ENCODE results near the gene ARHGEF3. TPM values are rescaled to one million over a fixed set of nuclear protein-coding genes. Genes with fewer than 3 reads are reported as not detected.
"Not testable (repeated sequence)": the region's sequence is repeated elsewhere in the genome, so short reads cannot be mapped to it uniquely, and the experiment has no call there.

ARHGEF3 gene
- total RNA-seq, 1 experiment from 2014 or later: 1.3 TPM

- H3K9me3 ChIP-seq (ENCODE audit: low read depth, low read length, poor library complexity, severe bottlenecking): no peaks in the 10 kb centered on the region
- H3K4me3 ChIP-seq (ENCODE audit: low read depth, low read length, poor library complexity, severe bottlenecking): no peak overlapping the region
- ChIA-PET POLR2A (ENCODE audit: low non-redundant PET) (no interaction called here), CTCF (no interaction called here)
- no peaks in the 10 kb centered on the region for H3K4me1 ChIP-seq (ENCODE audit: insufficient read depth, low read length, poor library complexity, severe bottlenecking)
- DNase-seq (ENCODE audit: low spot score): no peak
- no peaks in the 10 kb centered on the region for H3K36me3 ChIP-seq (ENCODE audit: insufficient read depth, low read length, poor library complexity, severe bottlenecking)
- TF ChIP-seq EZH2 (IDR thresholded peaks at IDR 0.05; ENCODE audit: borderline replicate concordance, low read depth, low read length, poor library complexity, severe bottlenecking) (no peak), CTCF (conservative IDR thresholded peaks at IDR 0.05; ENCODE audit: low read depth, low read length) (no peak)
- H3K27me3 ChIP-seq (replicated peaks; ENCODE audit: insufficient read depth, low read depth, low read length, poor library complexity): no peaks in the 10 kb centered on the region
- no peak overlapping the region for H3K27ac ChIP-seq (ENCODE audit: low read depth, low read length, poor library complexity, severe bottlenecking)
- intact Hi-C loops (cut with micrococcal nuclease; ENCODE audit: unreplicated experiment): no loop called here
- no TSS peak for BruUV-seq (replicated peaks)
Observed at GRCh38 chr3:56761023-56761422, 40.7 kb downstream of the ARHGEF3 start.

- Histone ChIP-seq H3K27ac (ENCODE audit: low read depth, low read length, poor library complexity, severe bottlenecking) (no peak overlapping the region), H3K36me3 (ENCODE audit: insufficient read depth, low read length, poor library complexity, severe bottlenecking) (no peaks in the 10 kb centered on the region), H3K27me3 (replicated peaks; ENCODE audit: insufficient read depth, low read depth, low read length, poor library complexity) (no peaks in the 10 kb centered on the region), H3K4me1 (ENCODE audit: insufficient read depth, low read length, poor library complexity, severe bottlenecking) (no peaks in the 10 kb centered on the region), H3K9me3 (ENCODE audit: low read depth, low read length, poor library complexity, severe bottlenecking) (no peaks in the 10 kb centered on the region), H3K4me3 (ENCODE audit: low read depth, low read length, poor library complexity, severe bottlenecking) (no peak overlapping the region)
- BruUV-seq (replicated peaks): no TSS peak
- ChIA-PET CTCF (no interaction called here), POLR2A (ENCODE audit: low non-redundant PET) (no interaction called here)
- TF ChIP-seq EZH2 (IDR thresholded peaks at IDR 0.05; ENCODE audit: borderline replicate concordance, low read depth, low read length, poor library complexity, severe bottlenecking) (no peak), CTCF (conservative IDR thresholded peaks at IDR 0.05; ENCODE audit: low read depth, low read length) (no peak)
- DNase-seq (ENCODE audit: low spot score): no peak
- intact Hi-C loops (cut with micrococcal nuclease; ENCODE audit: unreplicated experiment): no loop called here
Observed at GRCh38 chr3:56759532-56759931, 42.2 kb downstream of the ARHGEF3 start.

- Histone ChIP-seq H3K27ac (ENCODE audit: low read depth, low read length, poor library complexity, severe bottlenecking) (no peak overlapping the region), H3K27me3 (replicated peaks; ENCODE audit: insufficient read depth, low read depth, low read length, poor library complexity) (no peaks in the 10 kb centered on the region), H3K4me3 (ENCODE audit: low read depth, low read length, poor library complexity, severe bottlenecking) (no peak overlapping the region), H3K9me3 (ENCODE audit: low read depth, low read length, poor library complexity, severe bottlenecking) (no peaks in the 10 kb centered on the region), H3K36me3 (ENCODE audit: insufficient read depth, low read length, poor library complexity, severe bottlenecking) (no peaks in the 10 kb centered on the region), H3K4me1 (ENCODE audit: insufficient read depth, low read length, poor library complexity, severe bottlenecking) (no peaks in the 10 kb centered on the region)
- BruUV-seq (replicated peaks): no TSS peak
- POLR2A ChIA-PET (ENCODE audit: low non-redundant PET): no interaction called here
- CTCF ChIA-PET: no interaction called here
- intact Hi-C loops (cut with micrococcal nuclease; ENCODE audit: unreplicated experiment): no loop called here
- TF ChIP-seq EZH2 (IDR thresholded peaks at IDR 0.05; ENCODE audit: borderline replicate concordance, low read depth, low read length, poor library complexity, severe bottlenecking) (no peak), CTCF (conservative IDR thresholded peaks at IDR 0.05; ENCODE audit: low read depth, low read length) (no peak)
- DNase-seq (ENCODE audit: low spot score): peak; percentile 4
Observed at GRCh38 chr3:56758539-56758981, 43.2 kb downstream of the ARHGEF3 start.

GRCh38 chr3:56758042-56758441 is 43.7 kb downstream of the ARHGEF3 start:
- intact Hi-C loops (cut with micrococcal nuclease; ENCODE audit: unreplicated experiment); H3K9me3 ChIP-seq (ENCODE audit: low read depth, low read length, poor library complexity, severe bottlenecking); H3K36me3 ChIP-seq (ENCODE audit: insufficient read depth, low read length, poor library complexity, severe bottlenecking); CTCF ChIA-PET; H3K27me3 ChIP-seq (replicated peaks; ENCODE audit: insufficient read depth, low read depth, low read length, poor library complexity); H3K4me3 ChIP-seq (ENCODE audit: low read depth, low read length, poor library complexity, severe bottlenecking); H3K4me1 ChIP-seq (ENCODE audit: insufficient read depth, low read length, poor library complexity, severe bottlenecking); POLR2A ChIA-PET (ENCODE audit: low non-redundant PET); DNase-seq (ENCODE audit: low spot score); BruUV-seq (replicated peaks); H3K27ac ChIP-seq (ENCODE audit: low read depth, low read length, poor library complexity, severe bottlenecking): not testable (repeated sequence)

Measured in A673 (cell line).